Suppressor macrophage treated with lipopolysaccharide for 1 hour (primary cell): Measurements from ENCODE around the gene MEG3.
A peak's percentile ranks its signal among the peaks of the same experiment; 100 is the strongest.

Experiments
- DNase-seq, 3 donors: peaks; one replicate each; pipeline ENCODE4 v3.0.0-alpha.2; 2020 to 2022

The MEG3 gene

DNA sequence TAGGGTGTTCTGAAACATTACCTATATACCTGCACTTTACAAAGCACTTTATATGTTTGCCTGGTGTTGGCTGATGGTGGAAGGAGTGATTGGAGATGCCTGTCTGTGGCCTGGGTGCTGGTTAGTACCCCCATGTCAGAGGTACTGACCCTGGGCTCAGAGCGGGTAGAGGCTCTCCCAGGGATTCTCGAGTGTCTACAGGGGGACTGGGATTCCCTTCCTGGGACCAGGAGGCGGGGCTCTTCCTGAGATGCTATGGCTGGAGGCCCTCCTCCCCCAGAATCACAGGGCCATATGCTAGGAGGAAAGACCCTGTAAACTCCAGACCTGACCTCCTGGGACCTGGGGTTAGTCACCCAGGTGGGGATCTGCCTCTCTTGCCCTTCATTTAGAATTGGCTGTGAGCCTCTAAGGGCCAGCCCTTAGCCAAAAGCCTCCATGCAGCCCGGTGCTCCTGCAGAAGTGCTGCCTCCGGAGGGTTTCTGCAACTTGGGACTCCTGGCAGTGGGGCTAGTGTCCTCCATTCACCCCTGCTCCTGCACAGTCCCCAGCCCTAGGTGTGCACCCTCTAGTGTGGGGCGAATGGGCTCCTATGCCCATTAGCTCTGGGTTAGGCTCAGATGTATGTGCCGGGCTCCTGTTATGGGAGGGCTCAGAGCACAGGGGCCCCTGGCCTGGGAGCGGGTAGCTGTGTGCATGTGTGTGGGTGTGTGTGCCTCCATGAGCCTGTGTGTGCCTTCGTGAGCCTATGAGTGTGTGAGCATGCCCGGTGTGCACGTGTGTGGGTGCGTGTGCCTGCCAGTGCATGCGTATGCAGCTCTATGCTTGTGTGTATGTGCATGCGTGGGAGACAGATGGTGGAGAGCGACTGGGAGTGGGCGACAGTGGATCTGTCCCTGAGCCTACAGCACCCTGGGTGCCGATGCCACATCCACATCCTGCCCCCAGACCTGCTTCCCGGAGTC is 41.0 kb downstream of the MEG3 start:
- no peak for DNase-seq

DNA sequence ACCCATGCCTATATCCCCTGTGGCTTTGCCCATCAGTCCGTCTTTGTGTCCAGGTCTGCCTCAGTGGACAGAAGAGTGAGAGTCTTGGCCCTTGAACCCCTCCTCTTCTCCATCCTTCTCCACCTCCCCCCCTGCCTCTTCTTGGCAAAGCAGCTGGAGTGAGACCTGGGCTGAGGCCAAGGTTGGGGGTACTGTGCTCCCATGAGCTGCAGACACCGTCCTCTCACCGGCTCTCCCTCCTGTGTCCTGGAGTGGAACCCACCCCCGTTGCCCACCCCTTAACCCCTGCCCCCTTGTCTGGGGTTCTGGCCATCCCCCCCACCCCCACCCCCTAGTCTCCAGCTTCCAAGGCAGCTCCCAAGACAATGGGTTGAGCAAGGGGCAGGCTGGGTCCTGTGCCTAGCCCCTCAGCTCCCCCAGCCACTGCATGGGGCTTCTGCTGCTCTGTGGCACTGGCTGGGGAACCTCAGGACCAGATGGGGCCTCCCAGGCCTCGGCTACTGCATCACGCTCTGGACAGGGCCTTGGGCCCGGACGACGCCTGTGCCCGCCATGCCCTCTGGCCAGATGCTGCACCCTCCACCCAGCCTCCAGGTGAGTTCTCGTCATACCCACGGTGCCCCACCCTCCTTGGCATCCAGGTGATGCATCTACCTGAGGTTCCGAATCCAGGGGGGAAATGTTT is 41.9 kb downstream of the MEG3 start:
- DNase-seq, result no peak

GRCh38 chr14:100868621-100869370 is 42.9 kb downstream of the MEG3 start:
- no peak for DNase-seq

DNA sequence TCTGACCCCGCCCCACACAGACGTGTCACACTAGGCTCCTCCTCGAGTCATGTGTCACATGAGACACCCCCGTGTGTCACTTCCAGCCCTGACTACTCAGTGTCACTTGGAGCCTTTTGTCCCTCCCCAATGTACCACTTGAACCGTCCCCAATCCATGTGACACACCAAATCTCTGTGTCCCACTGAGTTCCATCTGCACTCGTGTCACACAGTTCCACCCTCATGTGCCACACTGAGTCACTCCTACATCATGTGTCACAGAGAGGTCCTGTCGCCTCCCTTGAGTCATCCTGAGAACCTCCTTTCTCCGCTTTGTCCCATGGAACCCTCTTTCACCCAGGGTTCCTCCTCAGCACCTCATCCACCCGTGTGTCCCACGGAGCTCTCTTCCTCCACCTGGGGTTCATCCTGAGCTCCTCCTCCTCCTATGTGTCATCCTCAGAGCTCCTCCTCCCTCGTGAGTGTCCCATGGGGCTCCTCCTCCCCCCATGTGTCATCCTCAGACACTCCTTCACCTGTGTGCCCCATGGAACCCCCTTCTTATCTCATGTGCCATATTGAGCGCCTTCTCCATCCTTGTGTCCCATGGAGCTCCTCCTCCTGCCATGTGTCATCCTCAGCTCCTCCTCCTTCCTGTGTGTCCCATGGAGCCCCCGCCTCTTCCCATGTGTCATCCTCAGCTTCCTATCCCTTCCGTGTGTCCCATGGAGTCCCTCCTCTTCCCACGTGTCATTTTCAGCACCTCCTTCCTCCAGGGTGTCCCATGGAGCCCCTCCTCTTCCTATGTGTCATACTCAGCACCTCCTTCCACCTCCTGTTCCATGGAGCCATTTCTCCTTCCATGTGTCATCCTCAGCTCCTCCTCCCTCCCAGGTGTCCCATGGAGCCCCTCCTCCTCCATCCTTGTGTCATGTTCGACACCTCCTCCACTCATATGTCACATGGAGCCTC is 45.6 kb downstream of the MEG3 start:
- DNase-seq, result peak; percentile 46 to 57 (median 49)

- peak; percentile 8 to 39 (median 30) for DNase-seq
Measured at GRCh38 chr14:100872259-100873095, 46.6 kb downstream of the MEG3 start.

DNA sequence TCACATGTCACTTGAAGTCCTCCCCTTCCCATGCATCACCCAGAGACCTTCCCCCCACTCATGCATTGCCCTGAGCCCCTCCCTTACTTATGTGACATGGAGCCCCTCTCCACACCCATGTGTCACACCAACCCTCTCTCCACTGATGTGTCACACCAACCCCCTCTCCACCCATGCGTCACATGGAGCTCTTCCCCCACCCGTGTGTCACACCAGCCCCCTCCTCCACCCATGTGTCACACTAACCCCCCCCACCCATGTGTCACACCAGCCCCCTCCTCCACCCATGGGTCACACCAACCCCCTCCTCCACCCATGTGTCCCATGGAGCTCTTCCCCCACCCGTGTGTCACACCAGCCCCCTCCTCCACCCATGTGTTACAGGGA is 47.2 kb downstream of the MEG3 start:
- peak in 2 of 3 donors; percentile 8 to 17 for DNase-seq

DNA sequence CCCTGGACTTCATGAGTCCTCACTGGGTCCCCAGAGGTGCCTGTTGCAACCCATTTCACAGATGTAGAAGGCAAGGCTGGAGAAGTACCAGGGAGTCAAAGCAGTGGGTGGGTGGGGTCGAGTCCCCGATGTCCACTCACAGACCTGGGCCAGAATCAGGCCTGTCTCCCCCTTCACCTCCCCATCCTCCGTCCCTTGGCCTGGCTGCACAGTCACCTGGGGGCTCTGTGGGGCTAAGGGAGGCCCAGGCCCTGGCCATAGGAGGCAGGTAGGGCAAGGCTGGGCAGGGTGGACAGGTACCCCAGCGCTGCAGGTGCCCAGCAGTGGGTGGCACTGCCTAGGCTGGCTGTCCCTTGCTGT is 48.1 kb downstream of the MEG3 start:
- DNase-seq, result no peak

- DNase-seq, result no peak
Measured at GRCh38 chr14:100874411-100875091, 48.6 kb downstream of the MEG3 start.

DNA sequence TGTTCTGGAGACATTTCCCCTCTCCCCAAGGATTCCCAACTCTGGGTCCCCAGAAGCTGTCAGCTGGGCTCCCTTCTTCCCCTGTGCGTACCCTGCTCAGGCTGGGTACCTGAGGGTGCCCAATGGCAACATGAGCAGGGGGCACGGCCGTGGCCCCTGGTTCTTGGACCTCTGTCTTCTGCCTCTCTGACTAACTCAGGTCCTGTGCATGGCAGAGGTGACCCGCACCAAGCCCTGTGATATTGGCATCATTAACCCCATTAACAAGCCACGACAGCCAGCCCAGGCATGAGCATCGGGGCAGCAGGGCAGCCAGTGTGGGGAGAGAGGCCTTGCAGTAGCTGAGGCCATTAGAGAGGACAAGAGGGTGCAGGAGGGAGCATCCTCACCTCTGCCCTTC is 49.2 kb downstream of the MEG3 start:
- DNase-seq, result no peak

GRCh38 chr14:100875861-100876590 is 50.1 kb downstream of the MEG3 start:
- DNase-seq, result no peak

GRCh38 chr14:100878271-100879146 is 52.6 kb downstream of the MEG3 start:
- DNase-seq, result no peak

- DNase-seq, result no peak
Measured at GRCh38 chr14:100879194-100879593, 53.3 kb downstream of the MEG3 start.

DNA sequence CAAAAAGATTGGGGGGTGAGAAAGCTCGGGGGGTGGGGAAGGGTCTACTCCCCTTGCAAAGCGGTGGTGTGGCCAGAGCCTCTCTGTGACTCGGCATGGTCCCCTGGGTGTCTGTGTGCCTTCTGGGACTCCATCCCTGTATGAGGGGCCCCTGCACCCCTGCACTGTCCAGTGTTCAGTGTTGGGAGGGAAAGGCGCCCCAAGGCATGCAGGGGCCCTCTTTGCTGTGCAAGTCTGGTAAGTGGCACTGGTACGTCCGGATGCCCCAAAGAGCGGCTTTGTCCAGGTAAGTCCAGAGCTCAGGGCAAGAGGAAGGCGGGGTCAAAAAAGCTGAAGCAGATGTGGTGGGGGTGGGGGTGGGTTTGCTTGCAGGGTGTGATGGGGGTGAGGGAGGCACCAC is 53.9 kb downstream of the MEG3 start:
- no peak for DNase-seq

DNA sequence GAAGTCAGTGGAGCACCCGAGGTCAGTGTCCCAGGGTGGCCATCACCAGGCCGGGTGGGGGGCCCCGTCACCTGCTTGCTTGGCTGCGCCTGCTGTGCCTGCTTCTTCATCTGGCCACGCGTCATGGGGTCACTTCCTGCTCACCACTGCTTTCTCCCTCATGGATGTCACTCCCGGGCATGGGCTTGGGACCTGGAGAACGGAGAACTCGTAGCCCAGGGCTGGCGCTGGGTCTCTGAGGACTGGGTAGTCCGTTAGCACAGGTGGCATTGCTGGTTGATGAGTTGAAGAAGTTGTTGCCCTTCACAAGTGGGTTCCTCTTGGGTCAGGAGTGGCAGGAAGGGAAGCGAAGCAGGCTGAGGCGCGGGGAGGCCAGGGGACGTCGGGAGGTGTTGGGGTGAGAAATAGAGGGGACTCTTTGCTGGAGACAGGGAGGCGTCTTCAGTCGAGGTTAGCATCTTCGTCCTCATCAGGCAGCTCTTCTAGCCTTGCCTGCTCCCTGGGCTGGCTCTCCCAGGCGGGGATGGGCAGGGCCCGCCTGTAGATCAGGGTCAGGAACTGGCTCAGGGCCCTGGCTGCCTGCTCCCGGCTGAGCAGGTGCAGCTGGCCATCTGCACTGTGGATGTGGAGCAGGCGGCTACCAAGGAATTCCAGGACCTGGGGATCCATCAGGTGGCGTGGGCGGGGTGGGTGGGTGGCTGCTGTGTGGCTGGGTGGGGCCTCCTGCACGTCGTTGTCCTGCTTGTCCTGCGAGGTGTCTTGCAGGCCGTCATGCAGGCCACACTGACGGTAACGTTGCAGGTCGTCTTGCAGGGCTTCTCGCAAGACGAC is 54.6 kb downstream of the MEG3 start:
- no peak for DNase-seq

DNA sequence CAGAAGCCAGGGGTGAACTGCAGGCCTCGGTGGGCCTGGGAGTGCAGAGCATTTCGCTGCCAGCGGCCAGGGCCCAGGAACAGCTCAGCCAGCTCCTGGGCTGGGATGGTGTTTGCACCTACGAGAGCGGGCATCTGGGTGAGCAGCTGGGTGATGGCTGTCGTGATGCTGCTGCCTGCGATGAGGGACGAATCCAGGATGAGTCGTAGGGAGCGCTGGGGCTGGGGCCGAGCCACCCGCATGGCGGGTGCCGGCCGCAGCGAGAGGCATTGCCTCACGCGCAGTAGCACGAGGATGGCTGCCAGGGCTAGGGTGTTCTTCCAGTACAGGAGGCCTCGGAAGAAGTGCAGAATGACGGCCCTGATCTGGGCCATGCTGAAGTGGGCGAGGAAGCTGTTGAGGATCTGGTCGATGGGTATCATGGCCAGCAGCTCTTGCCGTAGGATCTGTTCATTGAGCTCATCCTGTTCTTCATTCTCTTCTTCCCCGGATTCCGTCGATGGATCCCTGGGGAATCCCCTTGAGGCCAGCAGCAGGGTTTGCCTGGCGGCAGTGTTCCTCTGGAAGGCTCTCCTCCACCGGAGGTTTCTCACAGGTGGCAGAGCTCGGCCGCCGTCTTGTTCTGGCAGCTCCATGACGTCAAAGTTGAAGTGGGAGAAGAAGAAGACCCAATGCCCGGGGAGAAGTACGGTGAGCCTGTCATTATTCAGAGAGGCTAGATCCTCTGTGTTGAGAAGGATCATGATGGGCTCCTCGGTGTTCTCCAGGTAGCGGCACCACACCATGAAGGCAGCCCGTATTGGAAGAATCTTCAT is 55.5 kb downstream of the MEG3 start:
- no peak for DNase-seq

- DNase-seq, result no peak
Measured at GRCh38 chr14:100882026-100882967, 56.4 kb downstream of the MEG3 start.
